Stimulated activated CD4-positive, alpha-beta T cell treated with anti-CD3 and anti-CD28 coated beads, Interleukin-1b, Interleukin-23, amount 100 ng/mL, for 48 hours (primary cell): ENCODE results near the gene PIAS1.
A peak's percentile ranks its signal among the peaks of the same experiment; 100 is the strongest.
"Not testable (repeated sequence)": the region's sequence is repeated elsewhere in the genome, so short reads cannot be mapped to it uniquely, and the experiment has no call there.

Experiments
- DNase-seq: peaks from one replicate; pipeline ENCODE4 v3.0.0-alpha.2; 2020

Gene PIAS1

GRCh38 chr15:68222432-68222743 lies 168.3 kb downstream of the PIAS1 start:
- DNase-seq = not testable (repeated sequence)

DNA sequence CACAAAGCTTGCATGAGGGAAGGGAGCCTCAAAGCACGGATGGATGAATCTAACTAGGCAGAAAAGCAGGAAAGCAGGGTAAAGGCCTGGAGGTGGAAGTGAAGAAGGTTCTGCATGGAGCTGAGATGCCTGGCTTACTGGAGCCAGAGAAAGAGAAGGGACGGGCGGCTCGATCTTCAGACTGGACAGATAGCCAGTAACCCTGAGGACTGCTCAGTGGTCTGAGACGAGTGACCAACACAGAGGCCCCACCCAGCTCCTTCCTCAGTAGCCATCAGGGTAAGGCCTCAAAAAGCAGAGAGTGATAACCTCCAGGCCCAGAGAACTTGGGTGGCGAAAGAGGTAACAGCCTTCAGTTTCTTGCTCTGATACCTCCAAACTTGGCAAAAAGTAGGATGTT lies 169.1 kb downstream of the PIAS1 start:
- DNase-seq = no peak

DNA sequence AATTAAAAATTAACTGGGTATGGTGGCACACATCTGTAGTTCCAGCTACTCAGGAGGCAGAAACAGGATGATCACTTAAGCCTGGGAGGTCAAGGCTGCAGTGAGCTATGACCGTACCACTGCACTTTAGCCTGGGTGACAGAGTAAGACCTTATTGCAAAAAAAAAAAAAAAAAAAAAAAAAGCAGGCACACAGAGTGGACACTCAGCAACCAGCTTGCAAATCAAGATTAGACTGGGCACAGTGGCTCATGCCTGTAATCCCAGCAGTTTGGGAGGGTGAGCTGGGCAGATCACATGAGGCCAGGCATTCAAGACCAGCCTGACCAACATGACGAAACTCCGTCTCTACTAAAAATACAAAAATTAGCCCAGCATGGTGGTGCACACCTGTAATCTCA lies 170.0 kb downstream of the PIAS1 start:
- DNase-seq = no peak

GRCh38 chr15:68224546-68225250 lies 170.6 kb downstream of the PIAS1 start:
- DNase-seq = no peak

DNA sequence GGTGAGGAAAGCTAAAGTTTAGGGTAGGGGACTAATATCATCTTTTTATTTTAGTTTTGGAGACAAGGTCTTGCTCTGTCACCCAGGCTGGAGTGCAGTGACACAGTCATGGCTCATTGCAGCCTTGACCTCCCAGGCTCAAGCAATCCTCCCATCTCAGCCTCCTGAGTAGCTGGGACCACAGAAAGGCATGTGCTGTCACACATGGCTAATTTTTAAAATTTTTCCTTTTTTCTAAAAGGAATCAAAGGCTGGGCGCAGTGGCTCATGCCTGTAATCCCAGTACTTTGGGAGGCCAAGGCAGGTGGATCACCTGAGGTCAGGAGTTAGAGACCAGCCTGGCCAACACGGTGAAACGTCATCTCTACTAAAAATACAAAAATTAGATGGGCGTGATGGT lies 171.3 kb downstream of the PIAS1 start:
- DNase-seq = not testable (repeated sequence)

- DNase-seq = no peak
These were observed 173.6 kb downstream of the PIAS1 start for GRCh38 chr15:68227643-68228142.

DNA sequence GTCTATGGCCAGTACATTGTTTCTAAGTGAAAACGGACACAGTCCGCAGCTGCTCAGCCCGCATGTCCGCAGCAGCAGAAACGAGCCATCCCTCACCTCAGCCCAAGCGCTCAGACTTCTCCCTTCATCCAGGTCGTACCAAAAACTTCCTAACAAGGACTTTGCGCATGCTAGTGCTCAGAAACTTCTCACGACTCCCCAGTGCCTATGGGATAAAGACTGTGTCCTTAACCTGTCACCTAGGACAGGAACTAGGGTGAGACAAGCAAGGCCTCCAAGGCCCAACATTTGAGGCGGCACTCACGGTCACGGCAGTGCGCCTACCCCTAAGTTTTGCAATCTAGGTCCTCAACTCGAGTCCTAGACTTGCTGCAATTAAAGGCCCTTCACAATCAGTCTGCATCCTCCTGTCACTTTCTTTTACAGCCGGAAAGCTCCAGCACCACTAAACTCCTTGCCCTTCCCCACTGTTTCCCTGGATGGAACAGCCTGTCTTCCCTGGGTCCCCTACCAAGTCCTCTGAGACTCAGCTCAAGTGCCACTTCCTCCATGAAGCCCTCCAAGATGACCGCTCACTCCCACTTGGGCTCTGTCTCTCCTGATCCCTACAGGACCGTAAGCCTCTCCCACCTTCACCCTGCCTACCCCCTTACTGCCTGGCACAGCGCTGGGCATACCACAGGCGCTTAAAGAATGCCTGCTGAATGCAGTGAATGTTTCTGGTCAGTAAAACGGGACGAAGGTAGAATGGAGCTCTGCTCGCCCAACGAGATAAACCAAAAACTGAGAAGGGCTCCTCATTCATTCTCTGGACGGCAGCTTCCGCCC lies 174.2 kb downstream of the PIAS1 start:
- DNase-seq = no peak

GRCh38 chr15:68228971-68229385 lies 174.9 kb downstream of the PIAS1 start:
- peak; percentile 19 for DNase-seq

DNA sequence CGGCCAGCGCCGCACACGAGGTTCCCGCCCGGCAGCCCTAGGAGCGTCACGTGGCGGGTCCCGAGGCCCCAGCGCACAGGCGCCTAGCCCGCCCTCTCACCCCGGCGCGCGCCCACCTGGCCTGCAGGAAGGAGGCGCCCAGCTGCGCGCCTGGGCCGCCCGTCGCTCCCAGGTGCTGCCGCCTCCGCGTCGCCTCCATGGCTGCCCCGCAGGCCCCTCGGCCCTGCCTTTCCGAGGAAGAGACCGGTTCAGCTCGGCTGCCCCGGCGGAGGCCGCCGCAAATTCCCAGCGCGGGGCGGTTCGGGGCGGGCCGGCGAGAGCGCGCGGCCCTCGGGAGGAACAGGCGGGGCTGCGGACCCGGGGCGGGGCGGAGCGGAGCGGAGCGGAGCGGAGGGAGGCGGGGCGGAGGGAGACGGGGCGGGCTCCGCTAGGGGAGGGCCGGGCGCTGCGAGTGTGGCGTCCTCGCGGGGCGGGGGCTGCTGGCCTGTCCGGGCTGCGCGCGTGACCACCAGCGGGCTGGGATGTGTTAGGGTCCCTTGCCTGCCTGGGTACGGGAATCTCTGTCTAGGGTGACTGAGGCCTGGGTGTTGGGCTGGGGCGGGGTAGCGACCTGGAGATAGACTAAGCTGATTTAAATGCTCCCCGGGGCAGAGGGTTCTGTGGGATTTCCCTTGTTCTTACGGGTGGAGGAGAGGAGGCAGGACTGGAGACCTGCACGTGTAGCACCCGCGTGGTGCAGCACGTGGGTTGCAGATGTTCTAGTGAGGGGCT lies 175.5 kb downstream of the PIAS1 start, which contains the start of gene CLN6:
Gene CLN6, minus strand, starts transcription at position 343 of the 771 bp plus-strand sequence. Its CDS starts 144 bp downstream, at position 199.
- DNase-seq = peak; percentile 79

- peak; percentile 20 for DNase-seq
These were observed 176.3 kb downstream of the PIAS1 start for GRCh38 chr15:68230157-68231100.

DNA sequence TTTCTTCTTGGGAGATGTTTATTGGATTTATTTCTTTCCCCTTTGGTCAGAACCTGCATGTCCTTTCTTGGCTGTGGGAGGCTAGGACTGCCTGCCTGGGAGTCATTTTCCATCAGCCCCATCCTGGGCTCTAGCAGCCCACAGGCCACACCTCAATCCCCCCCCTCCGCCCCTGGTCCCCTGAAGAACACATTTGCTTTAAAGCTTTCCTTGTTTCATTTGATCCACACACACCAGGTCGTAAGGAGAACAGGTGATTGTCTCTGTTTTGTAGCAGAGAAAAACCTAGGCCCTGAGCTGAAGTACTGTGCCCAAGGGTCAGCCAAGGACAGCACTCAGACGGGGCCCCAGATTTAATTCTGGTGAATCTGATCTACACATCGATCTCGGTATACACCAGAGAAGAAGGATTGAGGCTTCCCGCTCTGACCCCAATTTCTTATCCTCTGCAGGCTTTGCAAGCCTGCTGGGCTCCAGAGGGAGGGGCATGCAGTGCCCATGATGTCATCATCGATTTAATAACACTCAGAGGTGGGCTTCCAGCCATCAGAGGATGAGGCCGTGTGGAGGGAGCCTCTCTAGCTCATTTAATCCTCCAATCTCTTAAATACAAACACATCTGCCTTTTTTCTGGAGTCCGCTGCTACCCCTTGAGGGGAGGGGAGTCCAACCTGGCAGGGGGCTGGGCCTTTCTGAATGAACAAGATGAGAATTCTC lies 177.1 kb downstream of the PIAS1 start:
- DNase-seq = no peak

DNA sequence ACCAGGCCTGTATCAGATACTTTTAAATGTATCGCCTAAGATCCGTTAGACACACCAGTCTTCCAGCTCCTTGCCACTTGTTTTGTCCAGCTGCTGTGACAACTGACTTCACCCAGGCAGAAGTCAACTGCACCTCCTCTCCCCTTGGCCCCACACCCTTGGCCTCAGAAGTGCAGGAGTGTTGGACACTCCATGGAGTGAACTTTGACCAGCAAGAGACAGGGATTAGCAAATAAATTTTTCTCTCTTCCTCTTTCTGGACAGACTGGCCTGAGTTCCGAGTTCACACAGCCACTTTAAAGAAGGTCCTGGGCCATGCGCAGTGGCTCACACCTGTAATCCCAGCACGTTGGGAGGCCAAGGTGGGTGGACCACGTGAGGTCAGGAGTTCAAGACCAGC lies 178.3 kb downstream of the PIAS1 start:
- DNase-seq = no peak

DNA sequence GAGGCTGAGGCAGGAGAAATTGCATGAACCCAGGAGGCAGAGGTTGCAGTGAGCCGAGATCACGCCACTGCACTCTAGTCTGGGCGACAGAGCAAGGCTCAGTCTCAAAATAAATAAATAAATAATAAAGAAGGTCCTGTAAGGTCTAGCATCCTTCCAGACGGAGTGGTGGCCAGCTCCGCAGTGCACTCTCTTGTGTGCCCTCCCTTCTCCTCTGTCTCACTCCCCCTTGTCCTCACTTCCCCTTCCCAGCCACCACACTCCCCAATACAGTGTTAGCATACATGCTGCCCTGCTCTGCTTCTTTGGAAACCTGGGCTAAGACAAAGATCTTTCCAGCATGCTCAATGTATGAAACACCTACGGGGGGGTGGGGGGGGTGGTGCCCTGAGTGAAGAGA lies 178.8 kb downstream of the PIAS1 start:
- DNase-seq = no peak

- DNase-seq = no peak
These were observed 179.9 kb downstream of the PIAS1 start for GRCh38 chr15:68234060-68234459.

DNA sequence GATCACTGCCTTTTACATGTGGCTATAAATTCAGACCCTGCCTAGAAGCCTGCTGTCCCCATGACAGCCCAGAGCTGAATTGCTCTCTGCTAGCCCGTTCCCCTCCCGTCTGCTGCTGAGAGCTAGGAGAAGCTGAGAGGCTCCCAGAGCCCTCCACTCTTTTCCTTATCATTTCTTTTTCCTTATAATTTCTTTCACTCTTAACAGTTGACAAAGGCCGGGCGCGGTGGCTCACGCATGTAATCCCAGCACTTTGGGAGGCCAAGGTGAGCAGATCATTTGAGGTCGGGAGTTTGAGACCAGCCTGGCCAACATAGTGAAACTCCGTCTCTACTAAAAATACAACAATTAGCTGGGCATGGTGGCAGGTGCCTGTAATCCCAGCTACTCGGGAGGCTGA lies 180.4 kb downstream of the PIAS1 start:
- DNase-seq = not testable (repeated sequence)

- no peak for DNase-seq
These were observed 180.9 kb downstream of the PIAS1 start for GRCh38 chr15:68235022-68235421.

- no peak for DNase-seq
These were observed 184.9 kb downstream of the PIAS1 start for GRCh38 chr15:68239025-68239424.

- no peak for DNase-seq
These were observed 187.2 kb downstream of the PIAS1 start for GRCh38 chr15:68241088-68241935.
